K562 (cell line): Measurements from ENCODE around the gene PLEKHA8. TPM values are rescaled to one million over a fixed set of nuclear protein-coding genes. Genes with fewer than 3 reads are reported as not detected.

Experiments used
- ASH1L ChIP-seq: fragments of 450-650 bp; IDR thresholded peaks from 2 replicates; pipeline ENCODE4 v1.6.1; 2018; ENCODE audit warnings: borderline replicate concordance, mild to moderate bottlenecking, low read depth; ENCODE audit not compliant: partially characterized antibody
- BCL6 ChIP-seq: fragments of 250-450 bp; sonication (Bioruptor Pico); IDR thresholded peaks from 2 replicates; pipeline ENCODE4 v1.4.0; 2020
- DNMT1 ChIP-seq: fragments of 450-650 bp; IDR thresholded peaks from 2 replicates; pipeline ENCODE4 v1.6.1; 2016; ENCODE audit warnings: antibody characterized with exemption, mild to moderate bottlenecking
- ETV6 ChIP-seq, 3 experiments: fragments of 150-350 bp in 1 of 3; sonication (generic) in 1 of 3; formaldehyde crosslinking in 1 of 3; IDR thresholded peaks; 2 replicates each; pipeline versions ENCODE4 v1.6.1 to v1.8.0; 2014 to 2022; ENCODE audit warnings: borderline replicate concordance in 2 of 3, low read depth in 2 of 3, antibody characterized with exemption in 1 of 3, low read length in 1 of 3, mild to moderate bottlenecking in 1 of 3, missing genetic modification reagents in 1 of 3
- HDAC1 ChIP-seq, 2 experiments: fragments of 450-650 bp; IDR thresholded peaks; 2 replicates each; pipeline ENCODE4 v1.6.1; 2016 to 2017; ENCODE audit warnings: inconsistent platforms in 1 of 2, mild to moderate bottlenecking in 1 of 2, moderate library complexity in 1 of 2
- MTA1 ChIP-seq: fragments of 450-650 bp; IDR thresholded peaks from 2 replicates; pipeline ENCODE4 v1.6.1; 2017; ENCODE audit warnings: borderline replicate concordance
- RBBP5 ChIP-seq: fragments of 200-600 bp; sonication (generic); IDR thresholded peaks from 2 replicates; pipeline ENCODE4 v1.6.1; 2012; ENCODE audit warnings: borderline replicate concordance, mild to moderate bottlenecking, low read length, control low read depth, inconsistent platforms; ENCODE audit not compliant: insufficient read depth, poor library complexity, severe bottlenecking
- RBFOX2 ChIP-seq: fragments of 200-400 bp; formaldehyde crosslinking; IDR thresholded peaks from 2 replicates; pipeline ENCODE4 v1.6.1; 2017; ENCODE audit warnings: low read depth, mild to moderate bottlenecking, low read length, moderate library complexity
- RBM22 ChIP-seq: fragments of 200-400 bp; formaldehyde crosslinking; IDR thresholded peaks from 2 replicates; pipeline ENCODE4 v1.6.1; 2018; ENCODE audit warnings: low read length, low read depth; ENCODE audit not compliant: poor library complexity, severe bottlenecking
- SIN3A ChIP-seq, 2 experiments: fragments of 150-350 bp in 1 of 2; IDR thresholded peaks; 2 replicates each; pipeline ENCODE4 v1.6.1; 2011 to 2016; ENCODE audit warnings: borderline replicate concordance in 2 of 2, low read depth in 2 of 2, low read length in 2 of 2, mild to moderate bottlenecking in 2 of 2, moderate library complexity in 2 of 2; ENCODE audit not compliant: control insufficient read depth in 1 of 2
- SNRNP70 ChIP-seq: fragments of 200-400 bp; formaldehyde crosslinking; optimal IDR thresholded peaks from 2 replicates; pipeline ENCODE3; 2017; ENCODE audit warnings: low read depth, low read length
- SPI1 ChIP-seq: IDR thresholded peaks from 2 replicates; pipeline ENCODE4 v1.6.1; 2011; ENCODE audit warnings: low read depth, low read length, control low read depth, borderline replicate concordance
- STAT5B ChIP-seq: fragments of 250-450 bp; sonication (Bioruptor Pico); IDR thresholded peaks from 2 replicates; pipeline ENCODE4 v1.8.0; 2021; ENCODE audit warnings: mild to moderate bottlenecking, inconsistent platforms
- TCFL5 ChIP-seq: fragments of 250-450 bp; sonication (Bioruptor Pico); conservative IDR thresholded peaks from 2 replicates; pipeline ENCODE4 v1.6.1; 2021; ENCODE audit warnings: mild to moderate bottlenecking, moderate library complexity, matching md5 sums
- THRAP3 ChIP-seq: fragments of 450-650 bp; IDR thresholded peaks from 2 replicates; pipeline ENCODE4 v1.6.1; 2016; ENCODE audit warnings: mild to moderate bottlenecking, inconsistent platforms, borderline replicate concordance
- ZFP1 ChIP-seq: fragments of 450-650 bp; formaldehyde crosslinking; IDR thresholded peaks from 2 replicates; pipeline ENCODE4 v1.4.0; 2020; ENCODE audit warnings: mild to moderate bottlenecking, mixed read lengths
- ZNF217 ChIP-seq: sonication (generic); formaldehyde crosslinking; IDR thresholded peaks from 2 replicates; pipeline ENCODE4 v1.8.0; 2022; ENCODE audit warnings: mild to moderate bottlenecking, missing genetic modification reagents
- ZNF586 ChIP-seq: fragments of 450-650 bp; formaldehyde crosslinking; conservative IDR thresholded peaks from 2 replicates; pipeline ENCODE4 v1.4.0; 2020; ENCODE audit warnings: mild to moderate bottlenecking, moderate library complexity
- ZNF644 ChIP-seq: fragments of 200-800 bp; sonication (Bioruptor generic); IDR thresholded peaks from 2 replicates; pipeline ENCODE4 v1.6.1; 2016; ENCODE audit warnings: low read depth, missing genetic modification characterization, missing compliant biosample characterization
- ZNF695 ChIP-seq: fragments of 450-650 bp; formaldehyde crosslinking; IDR thresholded peaks from 2 replicates; pipeline ENCODE4 v1.4.0; 2020; ENCODE audit warnings: mild to moderate bottlenecking, moderate library complexity
- ZNF699 ChIP-seq: fragments of 250-450 bp; sonication (Bioruptor Pico); IDR thresholded peaks from 2 replicates; pipeline ENCODE4 v1.8.0; 2021; ENCODE audit warnings: mild to moderate bottlenecking, moderate library complexity; ENCODE audit not compliant: insufficient replicate concordance
- polyA plus RNA-seq, 8 experiments: library from polyadenylated mRNA; depleted of rRNA in 4 of 8; stranded (reverse) in 5 of 8; unstranded in 3 of 8; fragments of >200 nt; fragmentation: Nextera tagmentation in 2 of 8; fragmentation: Illumina TruSeq in 1 of 8; extraction: Ambion mirVana in 2 of 8; extraction: Trizol in 1 of 8; gene quantifications; 2 replicates each; pipeline versions ENCODE4 v1.2.1 to v1.2.3, GENCODE V29; 2011 to 2014; ENCODE audit warnings: inconsistent platforms in 1 of 8, missing spikeins in 1 of 8
- total RNA-seq, 7 experiments: library from RNA; depleted of rRNA in 6 of 7; stranded (reverse); fragments of >200 nt in 6 of 7; fragmentation: Illumina TruSeq in 2 of 7; extraction: Trizol in 2 of 7; gene quantifications; 2 replicates each; pipeline versions ENCODE4 v1.2.1 to v1.2.3, GENCODE V29; 2011 to 2021; ENCODE audit warnings: low replicate concordance in 1 of 7
- TF ChIP-seq, protein P1 (sequence below): sonication (generic); formaldehyde crosslinking; IDR thresholded peaks from 2 replicates; pipeline ENCODE4 v1.4.0; 2020; ENCODE audit warnings: mild to moderate bottlenecking, missing genetic modification reagents
- TF ChIP-seq, protein P2 (sequence below): fragments of 250-450 bp; sonication (Bioruptor Pico); IDR thresholded peaks from 2 replicates; pipeline ENCODE4 v1.8.0; 2022; ENCODE audit warnings: inconsistent platforms

The PLEKHA8 gene
- total and polyA plus RNA-seq, 9 of the 15 experiments (the other 6 are each of a cell fraction or from before 2014, with no cell fraction given) = 3.2 to 16.3 (median 11.8) TPM

DNA sequence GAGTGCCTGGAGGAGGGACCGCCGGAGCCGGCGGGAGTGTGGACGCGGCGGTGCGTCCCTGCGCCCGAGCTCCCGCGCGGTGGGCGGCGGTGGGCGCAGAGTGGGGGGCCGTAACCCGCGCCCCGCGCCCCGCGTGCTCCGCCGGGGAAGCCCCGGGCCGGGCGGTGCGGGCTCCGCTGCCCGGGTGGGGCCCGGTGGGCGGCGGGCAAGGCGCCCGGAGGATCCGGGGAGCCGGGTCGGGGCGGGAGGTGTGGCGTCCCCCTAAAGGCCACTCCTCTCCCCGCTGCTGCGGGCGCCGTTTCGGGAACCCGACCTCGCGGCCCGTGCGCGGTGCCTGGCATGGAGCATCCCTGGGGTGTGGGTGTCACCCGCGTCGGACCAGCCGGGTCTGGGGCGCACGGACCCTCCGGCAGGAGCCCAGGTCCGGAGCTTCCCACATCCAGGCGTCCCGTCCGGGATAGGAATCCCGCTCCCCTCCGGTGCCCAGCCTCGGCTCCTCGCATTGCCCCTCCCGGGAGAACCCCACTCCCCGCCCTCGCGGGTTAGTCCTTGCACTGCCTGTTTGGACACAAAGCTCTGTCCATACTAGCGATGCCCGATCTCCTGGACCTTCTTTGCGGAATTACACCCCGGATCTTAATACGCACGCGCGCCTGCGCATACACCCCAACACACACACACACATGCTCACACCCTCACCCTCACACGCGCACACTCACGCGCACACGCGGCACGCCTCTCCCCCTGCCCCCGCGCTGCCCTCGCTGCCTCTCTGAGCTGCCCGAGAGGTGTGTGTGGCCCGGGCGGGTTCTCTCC lies 107.3 kb downstream of the PLEKHA8 start (continued):
- TF ChIP-seq ZNF217 (CRISPR knock-in tag) (no peak), HDAC1 (IDR thresholded peaks at IDR 0.05) (0 out of 4 replicates have a peak, but pooled peaks of 1 of the 2 experiments have one; percentile 35), RBM22 (no peak), RBBP5 (peak; percentile 55), ZFP1 (CRISPR knock-in tag) (no peak), STAT5B (CRISPR knock-in tag) (no peak), ETV6 (IDR thresholded peaks at IDR 0.05; ENCODE audit: borderline replicate concordance in 1 of 2, low read depth in 2 of 2, low read length in 1 of 2) (no peak), ETV6 (CRISPR knock-in tag; IDR thresholded peaks at IDR 0.05; ENCODE audit: borderline replicate concordance) (no peak), SNRNP70 (no peak), TCFL5 (CRISPR knock-in tag) (no peak), SIN3A (IDR thresholded peaks at IDR 0.05; ENCODE audit: borderline replicate concordance in 2 of 2, control insufficient read depth in 1 of 2, low read depth in 2 of 2, low read length in 2 of 2) (peak in 1 of 2 experiments; percentile 2; a peak in 1 of 4 replicates), ZNF699 (no peak), ZNF586 (no peak), SPI1 (no peak), BCL6 (CRISPR knock-in tag) (no peak), ZNF695 (CRISPR knock-in tag) (no peak), ZNF644 (tag) (no peak), MTA1 (no peak), DNMT1 (no peak), ASH1L (no peak), THRAP3 (no peak), RBFOX2 (peak; percentile 54)
- TF ChIP-seq, protein P1, sequence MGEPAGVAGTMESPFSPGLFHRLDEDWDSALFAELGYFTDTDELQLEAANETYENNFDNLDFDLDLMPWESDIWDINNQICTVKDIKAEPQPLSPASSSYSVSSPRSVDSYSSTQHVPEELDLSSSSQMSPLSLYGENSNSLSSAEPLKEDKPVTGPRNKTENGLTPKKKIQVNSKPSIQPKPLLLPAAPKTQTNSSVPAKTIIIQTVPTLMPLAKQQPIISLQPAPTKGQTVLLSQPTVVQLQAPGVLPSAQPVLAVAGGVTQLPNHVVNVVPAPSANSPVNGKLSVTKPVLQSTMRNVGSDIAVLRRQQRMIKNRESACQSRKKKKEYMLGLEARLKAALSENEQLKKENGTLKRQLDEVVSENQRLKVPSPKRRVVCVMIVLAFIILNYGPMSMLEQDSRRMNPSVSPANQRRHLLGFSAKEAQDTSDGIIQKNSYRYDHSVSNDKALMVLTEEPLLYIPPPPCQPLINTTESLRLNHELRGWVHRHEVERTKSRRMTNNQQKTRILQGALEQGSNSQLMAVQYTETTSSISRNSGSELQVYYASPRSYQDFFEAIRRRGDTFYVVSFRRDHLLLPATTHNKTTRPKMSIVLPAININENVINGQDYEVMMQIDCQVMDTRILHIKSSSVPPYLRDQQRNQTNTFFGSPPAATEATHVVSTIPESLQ (CRISPR knock-in tag) = no peak
- TF ChIP-seq, protein P2, sequence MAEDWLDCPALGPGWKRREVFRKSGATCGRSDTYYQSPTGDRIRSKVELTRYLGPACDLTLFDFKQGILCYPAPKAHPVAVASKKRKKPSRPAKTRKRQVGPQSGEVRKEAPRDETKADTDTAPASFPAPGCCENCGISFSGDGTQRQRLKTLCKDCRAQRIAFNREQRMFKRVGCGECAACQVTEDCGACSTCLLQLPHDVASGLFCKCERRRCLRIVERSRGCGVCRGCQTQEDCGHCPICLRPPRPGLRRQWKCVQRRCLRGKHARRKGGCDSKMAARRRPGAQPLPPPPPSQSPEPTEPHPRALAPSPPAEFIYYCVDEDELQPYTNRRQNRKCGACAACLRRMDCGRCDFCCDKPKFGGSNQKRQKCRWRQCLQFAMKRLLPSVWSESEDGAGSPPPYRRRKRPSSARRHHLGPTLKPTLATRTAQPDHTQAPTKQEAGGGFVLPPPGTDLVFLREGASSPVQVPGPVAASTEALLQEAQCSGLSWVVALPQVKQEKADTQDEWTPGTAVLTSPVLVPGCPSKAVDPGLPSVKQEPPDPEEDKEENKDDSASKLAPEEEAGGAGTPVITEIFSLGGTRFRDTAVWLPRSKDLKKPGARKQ (CRISPR knock-in tag) = peak; percentile 74; the same call in 1 of the 2 replicates
